SK-N-SH treated with all-trans-retinoic acid at 6 μM for 48 hours (cell line): ENCODE measurements around the gene PAPOLA.

Experiments used
- ATAC-seq: fragments of 200-7000 bp; cut with Tn5 transposase; 3 replicates; pipeline ENCODE4 v1.9.1; 2020; ENCODE audit warnings: mild to moderate bottlenecking, moderate library complexity
- ARNTL ChIP-seq: fragments of 450-650 bp; formaldehyde crosslinking; IDR thresholded peaks from 2 replicates; pipeline ENCODE4 v1.5.0; 2020; ENCODE audit warnings: low read depth, mild to moderate bottlenecking, moderate library complexity, borderline replicate concordance
- CREB5 ChIP-seq: fragments of 250-450 bp; sonication (Bioruptor Pico); IDR thresholded peaks from 2 replicates; pipeline ENCODE4 v1.5.1; 2020; ENCODE audit warnings: low read depth, mild to moderate bottlenecking, moderate library complexity
- CSDC2 ChIP-seq: fragments of 250-450 bp; sonication (Bioruptor Pico); IDR thresholded peaks from 2 replicates; pipeline ENCODE4 v1.5.0; 2020; ENCODE audit warnings: mild to moderate bottlenecking, moderate library complexity
- CSRNP3 ChIP-seq: fragments of 250-450 bp; sonication (Bioruptor Pico); IDR thresholded peaks from 2 replicates; pipeline ENCODE4 v1.5.1; 2021; ENCODE audit warnings: mild to moderate bottlenecking, moderate library complexity
- GLIS3 ChIP-seq: fragments of 250-450 bp; sonication (Bioruptor Pico); IDR thresholded peaks from 2 replicates; pipeline ENCODE4 v1.5.0; 2020; ENCODE audit warnings: mild to moderate bottlenecking, moderate library complexity
- ISL1 ChIP-seq: fragments of 250-450 bp; sonication (Bioruptor Pico); IDR thresholded peaks from 2 replicates; pipeline ENCODE4 v2.1.2; 2022; ENCODE audit warnings: mild to moderate bottlenecking, moderate library complexity
- OSR1 ChIP-seq: fragments of 250-450 bp; sonication (Bioruptor Pico); IDR thresholded peaks from 2 replicates; pipeline ENCODE4 v1.8.0; 2022; ENCODE audit warnings: moderate library complexity, mild to moderate bottlenecking, inconsistent platforms
- PATZ1 ChIP-seq: fragments of 250-450 bp; sonication (Bioruptor Pico); IDR thresholded peaks from 2 replicates; pipeline ENCODE4 v1.8.0; 2020; ENCODE audit warnings: mild to moderate bottlenecking, moderate library complexity, borderline replicate concordance
- POU6F1 ChIP-seq: fragments of 250-450 bp; sonication (Bioruptor Pico); IDR thresholded peaks from 2 replicates; pipeline ENCODE4 v1.8.0; 2021; ENCODE audit warnings: low read depth, mild to moderate bottlenecking, moderate library complexity, borderline replicate concordance
- PPARA ChIP-seq: fragments of 250-450 bp; sonication (Bioruptor Pico); IDR thresholded peaks from 2 replicates; pipeline ENCODE4 v1.5.0; 2020; ENCODE audit warnings: mild to moderate bottlenecking, borderline replicate concordance
- SNAI2 ChIP-seq: fragments of 250-450 bp; sonication (Bioruptor Pico); IDR thresholded peaks from 2 replicates; pipeline ENCODE4 v1.5.0; 2020; ENCODE audit warnings: mild to moderate bottlenecking, moderate library complexity
- TCF4 ChIP-seq: fragments of 250-450 bp; sonication (Bioruptor Pico); IDR thresholded peaks from 2 replicates; pipeline ENCODE4 v1.8.0; 2021; ENCODE audit warnings: mild to moderate bottlenecking, moderate library complexity, borderline replicate concordance
- TOX ChIP-seq: fragments of 250-450 bp; sonication (Bioruptor Pico); IDR thresholded peaks from 2 replicates; pipeline ENCODE4 v1.8.0; 2021; ENCODE audit warnings: mild to moderate bottlenecking, moderate library complexity, borderline replicate concordance
- TSHZ2 ChIP-seq: fragments of 250-450 bp; sonication (Bioruptor Pico); IDR thresholded peaks from 2 replicates; pipeline ENCODE4 v1.5.0; 2020; ENCODE audit warnings: mild to moderate bottlenecking, moderate library complexity
- ZC3H10 ChIP-seq: fragments of 250-450 bp; sonication (Bioruptor Pico); IDR thresholded peaks from 2 replicates; pipeline ENCODE4 v1.5.1; 2021; ENCODE audit warnings: mild to moderate bottlenecking, moderate library complexity
- ZFP3 ChIP-seq: fragments of 250-450 bp; sonication (Bioruptor Pico); IDR thresholded peaks from 2 replicates; pipeline ENCODE4 v1.5.0; 2020; ENCODE audit warnings: mild to moderate bottlenecking, moderate library complexity
- ZFP30 ChIP-seq: fragments of 450-650 bp; formaldehyde crosslinking; IDR thresholded peaks from 2 replicates; pipeline ENCODE4 v1.5.0; 2022; ENCODE audit warnings: mild to moderate bottlenecking, moderate library complexity
- ZNF565 ChIP-seq: fragments of 450-650 bp; formaldehyde crosslinking; conservative IDR thresholded peaks from 2 replicates; pipeline ENCODE4 v1.5.0; 2020; ENCODE audit warnings: low read depth, mild to moderate bottlenecking, moderate library complexity
- ZNF70 ChIP-seq: fragments of 450-650 bp; formaldehyde crosslinking; IDR thresholded peaks from 2 replicates; pipeline ENCODE4 v1.5.0; 2020; ENCODE audit warnings: mild to moderate bottlenecking, moderate library complexity
- ZNF8 ChIP-seq: fragments of 450-650 bp; formaldehyde crosslinking; IDR thresholded peaks from 2 replicates; pipeline ENCODE4 v1.5.0; 2020; ENCODE audit warnings: mild to moderate bottlenecking, moderate library complexity

The PAPOLA gene

GRCh38 chr14:96482986-96483385 is 19.2 kb upstream of the PAPOLA start:
- ATAC-seq: no peak
- TF ChIP-seq CSRNP3: no peak

- TF ChIP-seq TOX (CRISPR knock-in tag) (no peak), OSR1 (CRISPR knock-in tag) (no peak)
- no peak for ATAC-seq
These were observed 17.8 kb upstream of the PAPOLA start for GRCh38 chr14:96484399-96484798.

- TF ChIP-seq ARNTL (CRISPR knock-in tag): no peak
- TF ChIP-seq CSRNP3: no peak
- no peak for TF ChIP-seq TSHZ2 (CRISPR knock-in tag)
- TF ChIP-seq ZNF565 (CRISPR knock-in tag): no peak
- TF ChIP-seq CREB5 (CRISPR knock-in tag): no peak
- no peak for TF ChIP-seq POU6F1 (CRISPR knock-in tag)
- no peak for TF ChIP-seq PPARA (CRISPR knock-in tag)
- TF ChIP-seq GLIS3 (CRISPR knock-in tag): no peak
- no peak for ATAC-seq
These were observed 15.5 kb upstream of the PAPOLA start for GRCh38 chr14:96486705-96487104.

- TF ChIP-seq PPARA (CRISPR knock-in tag): no peak
- TF ChIP-seq ZNF8: peak; percentile 56; the same call in 1 of the 2 replicates
- TF ChIP-seq ZFP3: no peak
- TF ChIP-seq, all 23 proteins: peak for 1
- ATAC-seq: no peak
These were observed 12.9 kb upstream of the PAPOLA start for GRCh38 chr14:96489327-96489726.

GRCh38 chr14:96493178-96493577 is 9.0 kb upstream of the PAPOLA start:
- no peak for ATAC-seq

GRCh38 chr14:96494331-96494730 is 7.9 kb upstream of the PAPOLA start:
- TF ChIP-seq OSR1 (CRISPR knock-in tag) (no peak), PATZ1 (CRISPR knock-in tag) (no peak), ZNF565 (CRISPR knock-in tag) (no peak), ZFP30 (CRISPR knock-in tag) (no peak), ISL1 (CRISPR knock-in tag) (no peak), ZC3H10 (no peak), SNAI2 (CRISPR knock-in tag) (no peak), TCF4 (CRISPR knock-in tag) (no peak), ZNF70 (CRISPR knock-in tag) (no peak), PPARA (CRISPR knock-in tag) (no peak), TOX (CRISPR knock-in tag) (no peak), ZFP3 (no peak), CSDC2 (CRISPR knock-in tag) (no peak)
- TF ChIP-seq, all 23 proteins: peak for 0
- ATAC-seq: no peak

More at GRCh38 chr14:96493178-96493577, 9.0 kb upstream of the PAPOLA start:
- TF ChIP-seq PPARA (CRISPR knock-in tag): no peak
